Activated CD4-positive, alpha-beta T cell treated with anti-CD3 and anti-CD28 coated beads for 24 hours (primary cell): ENCODE results near the gene CTXND1.
"Not testable (repeated sequence)": the region's sequence is repeated elsewhere in the genome, so short reads cannot be mapped to it uniquely, and the experiment has no call there.

Experiments
- DNase-seq, 2 donors: peaks; one replicate each; pipeline ENCODE4 v3.0.0-alpha.2; 2020; ENCODE audit warnings: low read depth in 2 of 2

The CTXND1 gene

DNA sequence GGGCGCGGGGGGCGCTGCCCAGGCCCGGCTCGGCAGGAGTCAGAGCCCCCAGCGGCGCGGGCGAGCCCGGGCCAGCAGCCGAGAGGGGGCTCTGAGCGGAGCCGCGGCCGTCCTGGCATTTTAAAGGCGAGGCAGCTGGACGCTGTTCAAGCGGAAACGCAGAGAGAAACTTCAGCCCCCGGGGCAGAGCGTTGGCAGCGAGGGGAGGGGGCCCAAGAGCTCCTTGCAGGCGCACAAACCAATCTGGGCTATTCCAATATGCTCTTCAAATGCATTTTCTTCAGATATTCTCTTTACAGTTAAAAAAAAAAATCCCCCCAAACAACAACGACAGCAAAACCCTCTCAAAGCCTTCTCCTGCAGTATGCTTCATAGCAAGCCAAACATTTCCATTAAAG lies at the start of gene CTXND1:
TSS of gene CTXND1 (minus strand) at position 93 of the 398 bp plus-strand sequence. CDS start 50,264 bp downstream, outside the sequence.
- no peak for DNase-seq

- no peak for DNase-seq
These were observed 49.5 kb upstream of the CTXND1 start for GRCh38 chr15:80301472-80301871.

GRCh38 chr15:80295777-80296176 lies 43.8 kb upstream of the CTXND1 start:
- DNase-seq, result not testable (repeated sequence)

- no peak for DNase-seq
These were observed 40.1 kb upstream of the CTXND1 start for GRCh38 chr15:80292079-80292478.

GRCh38 chr15:80290891-80291290 lies 38.9 kb upstream of the CTXND1 start:
- not testable (repeated sequence) for DNase-seq

- no peak for DNase-seq
These were observed 37.8 kb upstream of the CTXND1 start for GRCh38 chr15:80289528-80290495.

- no peak for DNase-seq
These were observed 36.1 kb upstream of the CTXND1 start for GRCh38 chr15:80288131-80288530.

- no peak for DNase-seq
These were observed 34.0 kb upstream of the CTXND1 start for GRCh38 chr15:80286055-80286454.

- DNase-seq, result no peak
These were observed 33.4 kb upstream of the CTXND1 start for GRCh38 chr15:80285379-80285778.

- no peak for DNase-seq
These were observed 31.5 kb upstream of the CTXND1 start for GRCh38 chr15:80283531-80283930.

DNA sequence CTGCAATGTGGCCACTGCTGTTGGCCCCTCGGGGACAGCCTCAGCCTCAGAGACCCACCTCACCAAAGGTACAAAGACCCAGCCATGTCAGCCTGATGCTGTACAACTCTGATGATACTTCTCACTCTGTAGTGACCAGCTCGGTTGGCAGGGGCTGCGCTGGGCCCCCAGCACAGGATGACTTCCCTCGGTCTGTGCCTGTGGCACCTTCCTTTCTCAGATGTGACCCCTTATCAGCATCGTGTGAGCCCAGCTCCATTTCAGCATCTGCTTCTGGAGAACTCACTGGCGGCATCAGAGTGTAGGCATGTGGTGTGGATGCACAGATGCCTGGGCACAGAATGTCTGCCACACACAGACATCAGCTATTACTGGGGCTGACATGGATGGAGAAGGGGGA lies 25.1 kb upstream of the CTXND1 start:
- no peak for DNase-seq

GRCh38 chr15:80275961-80276360 lies 23.9 kb upstream of the CTXND1 start:
- DNase-seq, result no peak

DNA sequence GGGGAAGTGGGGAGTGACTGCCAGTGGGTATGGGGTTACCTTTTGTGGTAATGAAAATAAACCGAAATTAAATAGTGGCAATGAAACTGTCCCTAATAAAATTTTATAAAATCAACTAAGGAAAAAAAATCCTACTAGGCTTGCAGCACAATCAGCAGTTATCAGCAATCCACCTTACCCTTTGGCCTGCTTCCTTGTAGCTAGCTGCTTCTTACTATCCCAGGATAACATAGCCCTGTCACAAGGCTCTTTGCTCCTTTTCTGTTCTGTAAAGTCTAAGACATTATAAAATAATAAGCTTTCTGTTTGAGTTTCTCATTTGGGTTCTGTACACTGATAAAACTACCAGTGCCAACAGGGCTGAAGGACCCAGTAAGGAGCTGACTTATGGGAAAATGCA lies 23.0 kb upstream of the CTXND1 start:
- DNase-seq, result no peak

DNA sequence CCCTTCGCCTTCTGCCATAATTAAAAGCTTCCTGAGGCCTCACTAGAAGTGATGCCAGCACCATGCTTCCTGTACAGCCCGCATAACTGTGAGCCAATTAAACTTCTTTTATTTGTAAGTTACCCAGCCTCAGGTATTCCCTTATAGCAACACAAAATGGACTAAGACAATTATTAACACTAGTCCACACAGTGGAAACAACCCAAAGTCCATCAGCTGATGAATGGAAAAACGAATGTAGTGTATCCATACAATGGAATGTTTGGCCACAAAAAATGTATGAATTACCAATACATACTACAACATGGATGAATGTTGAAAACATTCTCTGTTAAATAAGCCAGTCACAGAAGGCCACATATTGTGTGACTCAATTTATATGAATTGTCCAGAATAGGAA lies 22.5 kb upstream of the CTXND1 start:
- DNase-seq, result no peak

- no peak for DNase-seq
These were observed 21.0 kb upstream of the CTXND1 start for GRCh38 chr15:80272987-80273386.

DNA sequence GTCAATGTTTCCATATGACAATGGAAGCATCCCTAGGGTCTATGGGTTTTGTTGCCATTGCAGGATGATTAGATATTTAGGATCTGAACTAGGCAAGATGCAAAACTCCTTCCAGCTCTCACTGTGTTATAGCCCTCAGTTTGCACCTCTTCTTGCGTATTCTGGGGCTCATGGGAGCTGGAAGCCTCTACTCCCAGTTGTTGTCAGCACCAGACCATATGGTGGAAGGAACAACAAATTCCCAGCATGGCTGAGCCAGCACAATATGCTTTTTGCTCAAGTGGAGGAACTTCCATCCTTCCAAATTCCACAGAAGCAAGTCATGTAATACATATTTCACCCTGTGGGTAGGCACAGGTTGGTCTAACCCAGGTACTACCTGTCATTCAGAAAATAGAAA lies 18.5 kb upstream of the CTXND1 start:
- no peak for DNase-seq

- no peak for DNase-seq
These were observed 16.1 kb upstream of the CTXND1 start for GRCh38 chr15:80268101-80268500.

DNA sequence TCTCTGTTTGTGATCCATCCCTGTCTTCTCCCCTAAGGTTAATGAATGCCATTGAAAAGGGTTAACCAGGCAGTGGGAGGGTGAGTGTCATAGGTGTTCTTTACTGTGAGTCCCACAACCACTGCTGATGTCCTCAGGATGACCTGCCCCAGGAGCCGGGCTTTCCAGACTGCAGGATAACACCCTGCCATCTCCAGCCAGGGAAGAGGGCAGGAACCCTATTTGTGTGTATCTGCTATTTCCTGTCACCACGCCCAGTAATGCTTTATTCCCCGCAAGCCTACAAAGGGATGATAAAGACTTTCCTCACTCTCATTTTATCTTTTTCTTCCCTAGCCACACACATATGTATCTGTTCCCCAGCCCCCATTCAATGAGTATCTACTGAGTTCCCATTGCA lies 15.6 kb upstream of the CTXND1 start:
- no peak for DNase-seq

GRCh38 chr15:80266745-80267144 lies 14.7 kb upstream of the CTXND1 start:
- no peak for DNase-seq

- no peak for DNase-seq
These were observed 14.1 kb upstream of the CTXND1 start for GRCh38 chr15:80266113-80266512.

- DNase-seq, result peak in 1 of 2 donors; percentile 4
These were observed 13.0 kb upstream of the CTXND1 start for GRCh38 chr15:80265021-80265420.

GRCh38 chr15:80264031-80264430 lies 12.0 kb upstream of the CTXND1 start:
- no peak for DNase-seq

DNA sequence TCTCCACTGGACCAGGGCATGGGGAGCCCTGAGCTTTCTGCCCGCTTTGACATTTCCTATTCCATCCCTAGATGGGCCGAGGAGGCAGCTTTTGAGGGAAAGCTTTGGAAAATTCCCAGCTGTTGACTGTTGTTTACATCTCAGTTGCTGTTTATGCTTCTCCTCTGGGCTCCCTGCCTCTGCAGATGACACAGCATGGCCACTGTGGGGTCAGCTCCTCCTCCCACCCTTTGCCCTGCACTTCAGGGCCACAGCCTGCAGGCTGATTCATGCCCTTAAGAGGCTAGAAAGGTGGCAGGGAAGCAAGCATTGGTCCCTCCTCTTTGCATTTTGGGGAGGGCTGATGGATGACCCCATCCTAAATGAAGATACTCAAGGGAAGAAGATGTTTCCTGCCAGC lies 8.5 kb upstream of the CTXND1 start:
- no peak for DNase-seq
